T-cell (primary cell): Measurements from ENCODE around the gene FBXO36. TPM values are rescaled to one million over a fixed set of nuclear protein-coding genes. Genes with fewer than 3 reads are reported as not detected.

Source experiments
- ATAC-seq, 4 experiments: fragments of 200-7000 bp in 3 of 4; fragments of 150-1000 bp in 1 of 4; cut with Tn5 transposase; replicated peaks in 1 of 4; 1 replicate in 3 of 4; 2 replicates in 1 of 4; pipeline ENCODE4 v1.10.0; 2021; ENCODE audit warnings: moderate library complexity in 3 of 4, mild to moderate bottlenecking in 2 of 4, moderate number of reproducible peaks in 1 of 4
- CTCF ChIA-PET, 2 donors: fragments of 300-600 bp; sonication (Branson Sonifier 250); formaldehyde crosslinking; loops; one replicate each; lab custom pipeline; 2022; ENCODE audit warnings: antibody characterized with exemption in 2 of 2; lab: Charles Lee
- POLR2A ChIA-PET, 2 donors: fragments of 300-600 bp; sonication (Branson Sonifier 250); formaldehyde crosslinking; loops; one replicate each; lab custom pipeline; 2022; ENCODE audit warnings: antibody characterized with exemption in 2 of 2; lab: Charles Lee
- DNase-seq, 35 experiments: peaks; one replicate each; pipeline versions ENCODE4 v3.0.0 to v3.0.0-alpha.2; 2013 to 2023
- H3K27ac ChIP-seq: one replicate; pipeline ENCODE4 v1.5.1; 2013; ENCODE audit warnings: low read length
- H3K27me3 ChIP-seq, 2 experiments: replicated peaks in 1 of 2; 1 replicate in 1 of 2; 2 replicates in 1 of 2; pipeline versions ENCODE4 v1.6.1 to v1.7.0; 2013; ENCODE audit warnings: low read length in 1 of 2, mixed read lengths in 1 of 2; ENCODE audit not compliant: control insufficient read depth in 2 of 2, insufficient read depth in 2 of 2; ENCODE audit errors: extremely low read depth in 1 of 2
- H3K36me3 ChIP-seq, 2 donors: 1 replicate in 1 of 2; 2 replicates in 1 of 2; pipeline versions ENCODE4 v1.6.1 to v1.7.0; 2013; ENCODE audit warnings: low read length in 1 of 2; ENCODE audit not compliant: control insufficient read depth in 2 of 2, insufficient read depth in 1 of 2; ENCODE audit errors: extremely low read depth in 1 of 2
- H3K4me1 ChIP-seq, 2 experiments: 1 replicate in 1 of 2; 2 replicates in 1 of 2; pipeline versions ENCODE4 v1.6.1 to v1.7.0; 2013; ENCODE audit warnings: low read length in 2 of 2, mixed read lengths in 1 of 2; ENCODE audit not compliant: insufficient read depth in 2 of 2, control insufficient read depth in 1 of 2; ENCODE audit errors: extremely low read depth in 1 of 2
- H3K4me3 ChIP-seq, 2 donors: 1 replicate in 1 of 2; 2 replicates in 1 of 2; pipeline versions ENCODE4 v1.5.1 to v1.7.0; 2013; ENCODE audit warnings: mild to moderate bottlenecking in 2 of 2, low read length in 1 of 2, moderate library complexity in 1 of 2; ENCODE audit not compliant: control insufficient read depth in 1 of 2; ENCODE audit errors: extremely low read depth in 1 of 2
- H3K9me3 ChIP-seq: 2 replicates; pipeline ENCODE4 v1.7.0; 2013
- H3K27ac Mint-ChIP-seq, 2 donors: one replicate each; pipeline ENCODE4 v1.8.0; 2020 to 2021; ENCODE audit warnings: mild to moderate bottlenecking in 2 of 2, mixed read lengths in 2 of 2
- H3K27me3 Mint-ChIP-seq, 2 donors: one replicate each; pipeline ENCODE4 v1.8.0; 2021 to 2022; ENCODE audit warnings: mixed read lengths in 2 of 2
- H3K36me3 Mint-ChIP-seq: one replicate; pipeline ENCODE4 v1.8.0; 2021; ENCODE audit warnings: mixed read lengths
- H3K4me1 Mint-ChIP-seq, 3 donors: one replicate each; pipeline ENCODE4 v1.8.0; 2020 to 2022; ENCODE audit warnings: mixed read lengths in 3 of 3, mild to moderate bottlenecking in 1 of 3
- H3K4me3 Mint-ChIP-seq, 3 donors: one replicate each; pipeline ENCODE4 v1.8.0; 2020 to 2022; ENCODE audit warnings: mild to moderate bottlenecking in 3 of 3, mixed read lengths in 3 of 3, moderate library complexity in 3 of 3
- H3K9me3 Mint-ChIP-seq, 3 donors: one replicate each; pipeline ENCODE4 v1.8.0; 2020 to 2022; ENCODE audit warnings: mixed read lengths in 3 of 3
- WGBS: methylation state at CpG from one replicate; pipeline ENCODE4 v1.1.5; 2013; ENCODE audit warnings: missing lambda C conversion rate; ENCODE audit not compliant: insufficient coverage; 5-methylcytosine and 5-hydroxymethylcytosine counted together
- total RNA-seq, 35 experiments: library from RNA in 6 of 35; stranded (reverse) in 6 of 35; fragments of 120-200 nt in 1 of 35; gene quantifications; one replicate each; pipeline versions ENCODE4 v1.2.1 to v1.2.4 and lab custom pipeline; 2013 to 2026

Gene FBXO36
- total RNA-seq, 5 donors from 2014 or later (not counting 1 experiment from before 2014, with no cell fraction given), result 0.62 to 1.6 (median 1.1) TPM

- H3K27ac Mint-ChIP-seq, result peak overlapping the region in 1 of 2 donors; percentile 71
- peaks cover 26 to 50% (median 41%) of the 10 kb centered on the region in 3 donors for H3K4me1 Mint-ChIP-seq
- H3K27me3 Mint-ChIP-seq, result no peaks in the 10 kb centered on the region
Measured at GRCh38 chr2:229880892-229881586, 41.3 kb upstream of the FBXO36 start.

GRCh38 chr2:229882583-229882982 is 39.7 kb upstream of the FBXO36 start:
- Mint-ChIP-seq H3K4me3 (no peak overlapping the region), H3K27ac (peak overlapping the region; percentile 53 to 68), H3K36me3 (peaks cover 27% of the 10 kb centered on the region), H3K4me1 (peaks cover 32 to 53% (median 46%) of the 10 kb centered on the region in 3 donors), H3K9me3 (no peaks in the 10 kb centered on the region), H3K27me3 (no peaks in the 10 kb centered on the region)
- WGBS, result no CpG with 5 or more reads among the region's 2 CpGs
- DNase-seq (no peak), ATAC-seq (no peak)
- no peak overlapping the region for H3K4me3 ChIP-seq
- H3K27me3 ChIP-seq, result no peaks in the 10 kb centered on the region
- CTCF ChIA-PET, result no interaction called here
- H3K27ac ChIP-seq, result no peak overlapping the region
- no peaks in the 10 kb centered on the region for H3K4me1 ChIP-seq
- no peaks in the 10 kb centered on the region for H3K9me3 ChIP-seq
- peaks cover 0 to 26% of the 10 kb centered on the region in 2 donors for H3K36me3 ChIP-seq
- POLR2A ChIA-PET, result no interaction called here

More at GRCh38 chr2:229880892-229881586, 41.3 kb upstream of the FBXO36 start:
- no peaks in the 10 kb centered on the region for H3K9me3 ChIP-seq
- no peaks in the 10 kb centered on the region for H3K4me1 ChIP-seq
- H3K27me3 ChIP-seq, result no peaks in the 10 kb centered on the region
- H3K9me3 Mint-ChIP-seq, result no peaks in the 10 kb centered on the region
- WGBS, result no CpG with 5 or more reads among the region's 5 CpGs
- H3K4me3 Mint-ChIP-seq, result no peak overlapping the region
- H3K36me3 Mint-ChIP-seq, result peaks cover 33% of the 10 kb centered on the region
- H3K36me3 ChIP-seq, result peaks cover 0 to 28% of the 10 kb centered on the region in 2 donors
- no peak for ATAC-seq
- POLR2A ChIA-PET, result no interaction called here
- CTCF ChIA-PET, result no interaction called here
- H3K4me3 ChIP-seq, result no peak overlapping the region
- DNase-seq, result no peak
- H3K27ac ChIP-seq, result no peak overlapping the region

- no peak overlapping the region for H3K27ac ChIP-seq
- H3K4me3 ChIP-seq, result no peak overlapping the region
- ChIA-PET CTCF (no interaction called here), POLR2A (interaction anchor here (0.6 to 0.9 kb wide), 2 partner anchors 11 to 36 kb away, joined by 3 to 13 read pairs; no protein-coding TSS in a partner anchor)
- 83% methylated on average over 1 of the region's 5 CpGs for WGBS
- Mint-ChIP-seq H3K9me3 (no peaks in the 10 kb centered on the region), H3K36me3 (peaks cover 17% of the 10 kb centered on the region), H3K4me3 (no peak overlapping the region), H3K27ac (peak overlapping the region in 1 of 2 donors; percentile 55), H3K4me1 (peaks cover 50 to 70% (median 64%) of the 10 kb centered on the region in 3 donors), H3K27me3 (no peaks in the 10 kb centered on the region)
- no peaks in the 10 kb centered on the region for H3K4me1 ChIP-seq
- H3K9me3 ChIP-seq, result no peaks in the 10 kb centered on the region
- H3K36me3 ChIP-seq, result peaks cover 0 to 4% of the 10 kb centered on the region in 2 donors
- DNase-seq, result no peak
- no peak for ATAC-seq
- no peaks in the 10 kb centered on the region for H3K27me3 ChIP-seq
Measured at GRCh38 chr2:229884775-229885699, 37.3 kb upstream of the FBXO36 start.

- no peak for ATAC-seq
- CTCF ChIA-PET, result no interaction called here
Measured at GRCh38 chr2:229887441-229887840, 34.9 kb upstream of the FBXO36 start.

GRCh38 chr2:229888031-229888430 is 34.3 kb upstream of the FBXO36 start:
- Histone ChIP-seq H3K9me3 (no peaks in the 10 kb centered on the region), H3K4me1 (no peaks in the 10 kb centered on the region), H3K36me3 (no peaks in the 10 kb centered on the region), H3K27me3 (no peaks in the 10 kb centered on the region), H3K4me3 (no peak overlapping the region), H3K27ac (no peak overlapping the region)
- Mint-ChIP-seq H3K27me3 (no peaks in the 10 kb centered on the region), H3K9me3 (no peaks in the 10 kb centered on the region), H3K36me3 (peaks cover 14% of the 10 kb centered on the region), H3K27ac (peak overlapping the region; percentile 30 to 79), H3K4me3 (no peak overlapping the region), H3K4me1 (peaks cover 57 to 70% (median 66%) of the 10 kb centered on the region in 3 donors)
- WGBS, result no CpG with 5 or more reads among the region's 1 CpG
- DNase-seq (no peak), ATAC-seq (no peak)
- ChIA-PET CTCF (no interaction called here), POLR2A (no interaction called here)

More at GRCh38 chr2:229887441-229887840, 34.9 kb upstream of the FBXO36 start:
- H3K4me1 Mint-ChIP-seq, result peaks cover 55 to 72% (median 69%) of the 10 kb centered on the region in 3 donors
- no CpG with 5 or more reads among the region's 1 CpG for WGBS
- Histone ChIP-seq H3K27me3 (no peaks in the 10 kb centered on the region), H3K9me3 (no peaks in the 10 kb centered on the region), H3K27ac (no peak overlapping the region), H3K4me1 (no peaks in the 10 kb centered on the region), H3K36me3 (no peaks in the 10 kb centered on the region), H3K4me3 (no peak overlapping the region)
- POLR2A ChIA-PET, result no interaction called here
- H3K27me3 Mint-ChIP-seq, result no peaks in the 10 kb centered on the region
- peak overlapping the region in 1 of 2 donors; percentile 23 for H3K27ac Mint-ChIP-seq
- H3K36me3 Mint-ChIP-seq, result peaks cover 11% of the 10 kb centered on the region
- H3K9me3 Mint-ChIP-seq, result no peaks in the 10 kb centered on the region
- no peak for DNase-seq
- H3K4me3 Mint-ChIP-seq, result no peak overlapping the region

- no peak overlapping the region for H3K4me3 ChIP-seq
- no peaks in the 10 kb centered on the region for H3K27me3 Mint-ChIP-seq
- peak overlapping the region in 1 of 2 donors; percentile 1 for H3K27ac Mint-ChIP-seq
- peaks cover 21% of the 10 kb centered on the region for H3K36me3 Mint-ChIP-seq
- H3K27me3 ChIP-seq, result no peaks in the 10 kb centered on the region
- CTCF ChIA-PET, result interaction anchor here in 1 of 2 donors (0.6 to 1.2 kb wide), 4 partner anchors 12 to 918 kb away, joined by 3 read pairs; no protein-coding TSS in a partner anchor
- DNase-seq (no peak), ATAC-seq (no peak)
- no peaks in the 10 kb centered on the region for H3K36me3 ChIP-seq
- WGBS, result 100% methylated on average over 1 of the region's 2 CpGs
- H3K9me3 Mint-ChIP-seq, result no peaks in the 10 kb centered on the region
- no peak overlapping the region for H3K4me3 Mint-ChIP-seq
- no peak overlapping the region for H3K27ac ChIP-seq
- no peaks in the 10 kb centered on the region for H3K4me1 ChIP-seq
- H3K4me1 Mint-ChIP-seq, result peaks cover 56 to 71% (median 66%) of the 10 kb centered on the region in 3 donors
- POLR2A ChIA-PET, result no interaction called here
- H3K9me3 ChIP-seq, result no peaks in the 10 kb centered on the region
Measured at GRCh38 chr2:229889023-229889422, 33.3 kb upstream of the FBXO36 start.
